ENCODE data around the gene CARD9. TPM values are rescaled to one million over a fixed set of nuclear protein-coding genes. Genes with fewer than 3 reads are reported as not detected.

CARD9 gene
- total RNA-seq, 1 donor from 2014 or later, result 0.89 TPM

DNA sequence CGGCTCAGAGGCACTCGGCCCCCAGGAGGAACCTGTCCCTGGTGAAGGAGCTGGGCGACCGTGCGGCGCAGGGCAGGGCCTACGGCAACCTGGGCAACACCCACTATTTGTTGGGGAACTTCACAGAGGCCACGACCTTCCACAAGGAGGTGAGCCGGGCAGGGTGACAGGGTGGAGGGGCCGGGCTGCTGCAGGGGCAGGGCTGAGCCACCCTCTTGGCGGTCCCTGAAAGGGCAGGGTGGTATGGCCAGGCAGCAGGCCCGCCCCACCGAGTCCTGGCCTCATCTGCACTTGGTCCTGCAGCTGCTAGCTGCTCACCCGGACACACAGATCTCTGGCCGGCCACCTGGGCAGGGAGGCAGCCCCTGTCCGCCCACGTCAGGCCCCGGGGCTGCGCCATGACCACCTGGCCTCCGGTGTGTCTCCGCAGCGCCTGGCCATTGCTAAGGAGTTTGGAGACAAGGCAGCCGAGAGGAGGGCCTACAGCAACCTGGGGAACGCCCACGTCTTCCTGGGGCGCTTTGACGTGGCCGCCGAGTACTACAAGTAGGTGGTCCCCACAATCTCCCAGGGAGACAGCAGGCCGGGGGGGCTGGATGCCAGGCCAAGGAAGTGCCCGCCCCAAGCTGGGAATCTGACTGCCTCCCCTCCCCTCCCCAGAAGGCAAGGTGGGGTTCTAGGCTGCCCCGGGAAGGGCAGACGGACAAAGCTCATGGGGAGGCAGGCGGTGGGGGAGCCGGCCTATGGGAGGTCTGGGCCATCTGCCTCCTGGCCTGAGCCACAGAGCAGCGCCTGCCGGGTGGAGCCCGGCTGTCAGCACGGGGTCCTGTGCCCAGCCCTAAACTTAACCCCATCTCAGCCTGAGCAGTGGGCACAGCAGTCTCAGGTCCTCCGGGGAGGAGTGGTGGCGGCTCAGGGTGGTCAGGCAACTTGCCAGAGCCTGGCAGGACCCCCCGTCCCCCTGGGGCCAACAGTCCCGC is 35.8 kb downstream of the CARD9 start:
- no peaks in the 10 kb centered on the region for H3K36me3 Mint-ChIP-seq (ENCODE audit: low read depth)
- H3K4me1 Mint-ChIP-seq, result peaks cover 1% of the 10 kb centered on the region
- no peak overlapping the region for H3K27ac Mint-ChIP-seq
- ChIA-PET CTCF (no interaction called here), POLR2A (no interaction called here)
- no peaks in the 10 kb centered on the region for H3K9me3 Mint-ChIP-seq
- TF ChIP-seq CTCF (IDR thresholded peaks at IDR 0.05), result no peak
- DNase-seq (no peak), ATAC-seq (ENCODE audit: low read depth) (no peak)
- no peak overlapping the region for H3K4me3 Mint-ChIP-seq
- no peaks in the 10 kb centered on the region for H3K27me3 Mint-ChIP-seq
- intact Hi-C loops (cut with micrococcal nuclease), result no loop called here

DNA sequence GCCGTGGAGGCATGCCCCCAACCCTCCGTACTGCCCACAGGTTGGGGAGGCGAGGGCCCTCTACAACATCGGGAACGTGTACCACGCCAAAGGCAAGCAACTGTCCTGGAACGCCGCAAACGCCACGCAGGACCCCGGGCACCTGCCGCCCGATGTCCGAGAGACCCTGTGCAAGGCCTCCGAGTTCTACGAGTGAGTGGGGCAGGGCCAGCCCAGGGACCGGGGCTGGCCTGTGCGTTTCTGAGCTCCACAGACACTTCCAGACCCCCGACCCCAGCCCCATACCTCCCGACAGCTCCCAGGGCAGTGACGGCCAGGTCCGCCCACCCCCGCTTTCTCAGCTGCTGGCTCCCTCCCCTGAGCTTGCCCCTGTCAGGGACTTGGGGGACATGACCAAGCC is 36.6 kb downstream of the CARD9 start:
- DNase-seq (no peak), ATAC-seq (ENCODE audit: low read depth) (no peak)
- POLR2A ChIA-PET, result no interaction called here
- H3K4me1 Mint-ChIP-seq, result no peaks in the 10 kb centered on the region
- CTCF ChIA-PET, result no interaction called here
- H3K27me3 Mint-ChIP-seq, result no peaks in the 10 kb centered on the region
- H3K9me3 Mint-ChIP-seq, result no peaks in the 10 kb centered on the region
- no peak for TF ChIP-seq CTCF (IDR thresholded peaks at IDR 0.05)
- no peak overlapping the region for H3K4me3 Mint-ChIP-seq
- no peaks in the 10 kb centered on the region for H3K36me3 Mint-ChIP-seq (ENCODE audit: low read depth)
- H3K27ac Mint-ChIP-seq, result no peak overlapping the region
- intact Hi-C loops (cut with micrococcal nuclease), result no loop called here

- intact Hi-C loops (cut with micrococcal nuclease), result no loop called here
- H3K36me3 Mint-ChIP-seq (ENCODE audit: low read depth), result no peaks in the 10 kb centered on the region
- CTCF ChIA-PET, result no interaction called here
- no peaks in the 10 kb centered on the region for H3K9me3 Mint-ChIP-seq
- DNase-seq (no peak), ATAC-seq (ENCODE audit: low read depth) (no peak)
- POLR2A ChIA-PET, result no interaction called here
- no peak overlapping the region for H3K27ac Mint-ChIP-seq
- no peak overlapping the region for H3K4me3 Mint-ChIP-seq
- H3K4me1 Mint-ChIP-seq, result no peaks in the 10 kb centered on the region
- no peak for TF ChIP-seq CTCF (IDR thresholded peaks at IDR 0.05)
- H3K27me3 Mint-ChIP-seq, result no peaks in the 10 kb centered on the region
Observed at GRCh38 chr9:136336156-136336870, 37.2 kb downstream of the CARD9 start.

DNA sequence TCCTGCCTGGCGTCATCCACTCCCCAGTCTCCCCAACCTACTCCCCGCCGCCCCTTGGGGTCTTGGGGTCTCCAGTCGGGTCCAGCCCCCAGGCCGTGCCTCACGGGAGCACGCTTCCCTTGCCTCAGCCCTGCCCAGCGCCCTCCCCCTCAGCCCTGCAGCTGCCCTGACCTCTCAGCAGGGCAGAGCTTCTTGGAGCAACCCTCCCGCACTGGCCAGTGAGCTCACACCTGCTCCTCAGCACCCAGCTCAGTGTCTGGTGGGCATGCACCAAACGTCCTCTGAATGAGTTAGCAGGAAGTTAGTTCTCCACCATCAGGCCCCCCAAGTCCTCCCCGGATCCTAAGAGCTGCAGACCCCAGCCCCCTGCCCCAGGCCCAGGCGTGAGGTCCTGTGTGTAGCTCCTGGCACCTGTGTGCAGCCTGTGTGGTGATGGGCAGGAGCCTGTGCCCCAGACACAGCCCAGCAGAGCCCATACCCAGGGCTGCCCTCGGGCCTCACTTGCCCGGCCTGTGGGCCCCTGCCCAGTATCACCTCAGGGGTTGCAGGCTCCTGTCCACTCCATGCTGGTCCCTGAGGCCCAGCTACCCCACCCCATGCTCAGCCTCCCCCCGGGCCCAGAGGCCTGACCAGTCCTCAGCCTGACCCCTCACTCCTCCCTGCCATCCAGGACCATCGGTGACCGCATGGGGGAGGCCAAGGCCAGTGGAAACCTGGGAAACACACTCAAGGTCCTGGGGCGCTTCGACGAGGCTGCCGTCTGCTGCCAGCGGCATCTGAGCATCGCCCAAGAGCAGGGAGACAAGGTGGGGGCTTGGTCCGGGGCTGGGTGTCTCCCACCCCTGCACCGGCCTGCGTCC is 37.9 kb downstream of the CARD9 start:
- no peak overlapping the region for H3K4me3 Mint-ChIP-seq
- H3K36me3 Mint-ChIP-seq (ENCODE audit: low read depth), result no peaks in the 10 kb centered on the region
- no peak for DNase-seq
- ChIA-PET POLR2A (interaction anchor here (0.9 kb wide), 1 partner anchor 27 kb away, joined by 3 read pairs; no protein-coding TSS in a partner anchor), CTCF (no interaction called here)
- TF ChIP-seq CTCF (IDR thresholded peaks at IDR 0.05), result no peak
- intact Hi-C loops (cut with micrococcal nuclease), result no loop called here
- no peaks in the 10 kb centered on the region for H3K9me3 Mint-ChIP-seq
- ATAC-seq (ENCODE audit: low read depth), result no peak
- H3K27ac Mint-ChIP-seq, result no peak overlapping the region
- no peaks in the 10 kb centered on the region for H3K4me1 Mint-ChIP-seq
- no peaks in the 10 kb centered on the region for H3K27me3 Mint-ChIP-seq

All from activated B cell treated with CpG ODN at 0.5 μM for 24 hours (primary cell).